ENCODE results near the gene FBXO45.

DNA sequence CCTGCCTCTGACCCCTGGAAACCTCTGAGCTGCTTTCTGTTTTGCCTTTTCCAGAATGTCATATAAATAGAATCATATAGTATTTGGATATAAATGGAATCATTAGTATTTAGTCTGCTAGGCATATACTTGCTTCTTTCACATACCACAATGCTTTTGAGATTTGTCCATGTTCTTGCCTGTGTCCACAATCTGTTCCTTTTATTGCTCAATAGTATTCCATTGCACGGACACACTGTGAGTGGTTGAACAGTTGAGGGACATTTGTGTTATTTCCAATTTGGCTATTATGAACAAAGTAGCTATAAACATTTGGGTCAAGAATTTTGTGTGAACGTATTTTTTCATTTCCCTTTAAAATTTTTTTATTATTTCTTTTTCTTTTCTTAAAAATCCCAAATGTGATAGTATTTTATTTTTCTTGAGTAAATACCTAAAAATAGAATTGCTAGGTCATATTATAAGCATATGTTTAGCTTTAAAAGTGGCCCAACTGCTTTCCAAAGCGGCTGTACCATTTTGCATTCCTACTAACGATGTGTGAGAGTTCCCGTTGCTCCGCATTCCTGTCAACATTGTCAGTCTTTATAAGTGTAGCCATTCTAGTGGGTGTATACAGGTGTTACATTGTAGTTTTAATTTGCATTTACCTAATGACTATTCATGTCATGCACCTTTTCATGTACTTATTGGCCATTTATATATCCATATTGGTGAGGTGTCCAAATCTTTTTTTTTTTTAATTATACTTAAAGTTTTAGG lies 26.6 kb upstream of the FBXO45 start:
- TF ChIP-seq, protein P1, sequence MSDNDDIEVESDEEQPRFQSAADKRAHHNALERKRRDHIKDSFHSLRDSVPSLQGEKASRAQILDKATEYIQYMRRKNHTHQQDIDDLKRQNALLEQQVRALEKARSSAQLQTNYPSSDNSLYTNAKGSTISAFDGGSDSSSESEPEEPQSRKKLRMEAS (IDR thresholded peaks at IDR 0.05): no peak
- TF ChIP-seq, protein P2, sequence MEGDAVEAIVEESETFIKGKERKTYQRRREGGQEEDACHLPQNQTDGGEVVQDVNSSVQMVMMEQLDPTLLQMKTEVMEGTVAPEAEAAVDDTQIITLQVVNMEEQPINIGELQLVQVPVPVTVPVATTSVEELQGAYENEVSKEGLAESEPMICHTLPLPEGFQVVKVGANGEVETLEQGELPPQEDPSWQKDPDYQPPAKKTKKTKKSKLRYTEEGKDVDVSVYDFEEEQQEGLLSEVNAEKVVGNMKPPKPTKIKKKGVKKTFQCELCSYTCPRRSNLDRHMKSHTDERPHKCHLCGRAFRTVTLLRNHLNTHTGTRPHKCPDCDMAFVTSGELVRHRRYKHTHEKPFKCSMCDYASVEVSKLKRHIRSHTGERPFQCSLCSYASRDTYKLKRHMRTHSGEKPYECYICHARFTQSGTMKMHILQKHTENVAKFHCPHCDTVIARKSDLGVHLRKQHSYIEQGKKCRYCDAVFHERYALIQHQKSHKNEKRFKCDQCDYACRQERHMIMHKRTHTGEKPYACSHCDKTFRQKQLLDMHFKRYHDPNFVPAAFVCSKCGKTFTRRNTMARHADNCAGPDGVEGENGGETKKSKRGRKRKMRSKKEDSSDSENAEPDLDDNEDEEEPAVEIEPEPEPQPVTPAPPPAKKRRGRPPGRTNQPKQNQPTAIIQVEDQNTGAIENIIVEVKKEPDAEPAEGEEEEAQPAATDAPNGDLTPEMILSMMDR (IDR thresholded peaks at IDR 0.05; ENCODE audit: low read depth, low read length, missing input control): no peak
- TF ChIP-seq YY1 (IDR thresholded peaks at IDR 0.05) (no peak), FOXA1 (IDR thresholded peaks at IDR 0.05) (no peak), TAF1 (conservative IDR thresholded peaks at IDR 0.05) (no peak), RAD21 (IDR thresholded peaks at IDR 0.05) (no peak)
- TF ChIP-seq, protein P3, sequence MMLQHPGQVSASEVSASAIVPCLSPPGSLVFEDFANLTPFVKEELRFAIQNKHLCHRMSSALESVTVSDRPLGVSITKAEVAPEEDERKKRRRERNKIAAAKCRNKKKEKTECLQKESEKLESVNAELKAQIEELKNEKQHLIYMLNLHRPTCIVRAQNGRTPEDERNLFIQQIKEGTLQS (IDR thresholded peaks at IDR 0.05): no peak
- TF ChIP-seq, protein P4, sequence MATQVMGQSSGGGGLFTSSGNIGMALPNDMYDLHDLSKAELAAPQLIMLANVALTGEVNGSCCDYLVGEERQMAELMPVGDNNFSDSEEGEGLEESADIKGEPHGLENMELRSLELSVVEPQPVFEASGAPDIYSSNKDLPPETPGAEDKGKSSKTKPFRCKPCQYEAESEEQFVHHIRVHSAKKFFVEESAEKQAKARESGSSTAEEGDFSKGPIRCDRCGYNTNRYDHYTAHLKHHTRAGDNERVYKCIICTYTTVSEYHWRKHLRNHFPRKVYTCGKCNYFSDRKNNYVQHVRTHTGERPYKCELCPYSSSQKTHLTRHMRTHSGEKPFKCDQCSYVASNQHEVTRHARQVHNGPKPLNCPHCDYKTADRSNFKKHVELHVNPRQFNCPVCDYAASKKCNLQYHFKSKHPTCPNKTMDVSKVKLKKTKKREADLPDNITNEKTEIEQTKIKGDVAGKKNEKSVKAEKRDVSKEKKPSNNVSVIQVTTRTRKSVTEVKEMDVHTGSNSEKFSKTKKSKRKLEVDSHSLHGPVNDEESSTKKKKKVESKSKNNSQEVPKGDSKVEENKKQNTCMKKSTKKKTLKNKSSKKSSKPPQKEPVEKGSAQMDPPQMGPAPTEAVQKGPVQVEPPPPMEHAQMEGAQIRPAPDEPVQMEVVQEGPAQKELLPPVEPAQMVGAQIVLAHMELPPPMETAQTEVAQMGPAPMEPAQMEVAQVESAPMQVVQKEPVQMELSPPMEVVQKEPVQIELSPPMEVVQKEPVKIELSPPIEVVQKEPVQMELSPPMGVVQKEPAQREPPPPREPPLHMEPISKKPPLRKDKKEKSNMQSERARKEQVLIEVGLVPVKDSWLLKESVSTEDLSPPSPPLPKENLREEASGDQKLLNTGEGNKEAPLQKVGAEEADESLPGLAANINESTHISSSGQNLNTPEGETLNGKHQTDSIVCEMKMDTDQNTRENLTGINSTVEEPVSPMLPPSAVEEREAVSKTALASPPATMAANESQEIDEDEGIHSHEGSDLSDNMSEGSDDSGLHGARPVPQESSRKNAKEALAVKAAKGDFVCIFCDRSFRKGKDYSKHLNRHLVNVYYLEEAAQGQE (IDR thresholded peaks at IDR 0.05): no peak

All from liver (tissue), 3 donors.